ENCODE data around the gene NKD1.

Gene NKD1

DNA sequence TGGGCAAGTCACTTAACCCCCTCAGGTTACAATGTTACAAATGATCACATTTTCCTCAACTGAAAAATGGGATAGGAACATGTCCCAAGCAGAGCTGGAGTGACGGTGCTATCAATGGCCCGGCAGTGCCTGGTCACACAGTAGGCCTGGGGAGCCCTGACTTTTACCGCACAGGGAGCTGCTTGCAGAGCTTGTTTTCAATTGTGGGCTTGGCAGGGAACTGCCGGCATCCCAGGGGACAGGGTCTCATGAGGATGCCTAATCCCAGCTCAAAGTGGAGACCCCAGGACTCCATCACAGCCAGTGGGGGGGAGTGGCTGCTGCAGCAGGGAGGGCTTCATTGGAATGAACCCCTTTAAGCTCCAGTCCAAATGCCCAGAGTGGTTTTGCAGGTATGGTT, 121.5 kb downstream of the NKD1 start:
- peaks cover 3 to 10% of the 10 kb centered on the region in 2 donors for H3K4me1 ChIP-seq (ENCODE audit: control insufficient read depth in 2 of 2, insufficient read depth in 1 of 2, low read depth in 1 of 2, low read length in 2 of 2)
- H3K18ac ChIP-seq (ENCODE audit: low read length), result no peak overlapping the region
- H2BK120ac ChIP-seq (ENCODE audit: low read depth, low read length), result no peak overlapping the region
- H2BK15ac ChIP-seq (ENCODE audit: low read length), result peak overlapping the region; percentile 16
- H3K14ac ChIP-seq (ENCODE audit: low read length), result no peak overlapping the region
- H3K79me1 ChIP-seq (ENCODE audit: low read depth, low read length), result no peaks in the 10 kb centered on the region
- DNase-seq (ENCODE audit: low spot score), result no peak
- no peak overlapping the region for H3K27ac ChIP-seq (replicated peaks; ENCODE audit: low read length)
- no CpG with 5 or more reads among the region's 4 CpGs for WGBS, 2 donors (ENCODE audit: extremely low coverage in 2 of 2, insufficient read length in 2 of 2, insufficient replicate concordance in 1 of 2)
- H4K91ac ChIP-seq (ENCODE audit: low read depth, low read length, poor library complexity), result no peak overlapping the region
- peaks cover 10 to 15% of the 10 kb centered on the region in 2 donors for H3K9me3 ChIP-seq (replicated peaks in 1 of 2; ENCODE audit: control insufficient read depth in 2 of 2, insufficient read depth in 1 of 2, low read depth in 1 of 2, low read length in 2 of 2)
- H2BK5ac ChIP-seq (ENCODE audit: low read length), result no peak overlapping the region
- no peak overlapping the region for H2AK5ac ChIP-seq (ENCODE audit: low read depth, low read length)
- H2BK12ac ChIP-seq (ENCODE audit: low read length), result no peak overlapping the region
- H3K36me3 ChIP-seq (replicated peaks in 1 of 2; ENCODE audit: control insufficient read depth in 2 of 2, insufficient read depth in 2 of 2, low read length in 2 of 2), result no peaks in the 10 kb centered on the region
- no peak overlapping the region for H3K9ac ChIP-seq (ENCODE audit: low read depth, low read length, poor library complexity)
- no peak overlapping the region for H3K4me2 ChIP-seq (ENCODE audit: insufficient read depth, low read length, poor library complexity, severe bottlenecking)
- H2AFZ ChIP-seq (ENCODE audit: low read length), result no peak overlapping the region
- no peak overlapping the region for H3K4me3 ChIP-seq (ENCODE audit: low read length in 2 of 2)
- no peak overlapping the region for H4K8ac ChIP-seq (ENCODE audit: low read depth, low read length)
- H3K27me3 ChIP-seq (ENCODE audit: control insufficient read depth in 3 of 3, insufficient read depth in 3 of 3, low read depth in 1 of 3, low read length in 3 of 3), result no peaks in the 10 kb centered on the region
- no peak overlapping the region for H3K23ac ChIP-seq (ENCODE audit: low read depth, low read length, poor library complexity)
- no peak overlapping the region for H3K4ac ChIP-seq (ENCODE audit: low read length)

DNA sequence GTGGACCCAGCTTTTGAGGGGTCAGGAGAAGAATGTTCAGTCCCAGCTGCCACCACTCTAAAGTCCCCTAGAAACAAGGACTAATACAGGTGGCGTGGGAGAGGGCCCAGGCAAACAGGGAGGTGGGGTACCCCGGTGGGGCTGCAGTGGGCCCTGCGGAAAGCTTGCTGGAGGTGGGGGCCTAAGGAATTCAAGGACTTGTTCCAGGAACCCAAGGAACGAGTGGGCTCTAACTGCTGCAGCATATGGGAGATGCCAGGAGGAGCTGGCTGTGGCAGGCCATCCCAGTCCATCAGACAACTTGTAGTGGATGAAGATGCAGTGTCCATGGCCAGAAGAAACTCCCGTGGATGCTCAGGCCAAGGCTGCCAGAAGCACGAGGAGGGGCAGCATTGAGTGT, 122.3 kb downstream of the NKD1 start:
- Histone ChIP-seq H3K18ac (ENCODE audit: low read length) (no peak overlapping the region), H3K4me3 (ENCODE audit: low read length in 2 of 2) (no peak overlapping the region), H2BK12ac (ENCODE audit: low read length) (no peak overlapping the region), H3K36me3 (replicated peaks in 1 of 2; ENCODE audit: control insufficient read depth in 2 of 2, insufficient read depth in 2 of 2, low read length in 2 of 2) (no peaks in the 10 kb centered on the region), H3K27ac (replicated peaks; ENCODE audit: low read length) (no peak overlapping the region), H3K9ac (ENCODE audit: low read depth, low read length, poor library complexity) (no peak overlapping the region), H2BK15ac (ENCODE audit: low read length) (no peak overlapping the region), H4K91ac (ENCODE audit: low read depth, low read length, poor library complexity) (no peak overlapping the region), H2AFZ (ENCODE audit: low read length) (no peak overlapping the region), H3K14ac (ENCODE audit: low read length) (no peak overlapping the region), H4K8ac (ENCODE audit: low read depth, low read length) (no peak overlapping the region), H3K9me3 (replicated peaks in 1 of 2; ENCODE audit: control insufficient read depth in 2 of 2, insufficient read depth in 1 of 2, low read depth in 1 of 2, low read length in 2 of 2) (peaks cover 10 to 15% of the 10 kb centered on the region in 2 donors), H3K79me1 (ENCODE audit: low read depth, low read length) (no peaks in the 10 kb centered on the region), H2BK5ac (ENCODE audit: low read length) (no peak overlapping the region), H3K23ac (ENCODE audit: low read depth, low read length, poor library complexity) (no peak overlapping the region), H2BK120ac (ENCODE audit: low read depth, low read length) (no peak overlapping the region), H3K4me1 (ENCODE audit: control insufficient read depth in 2 of 2, insufficient read depth in 1 of 2, low read depth in 1 of 2, low read length in 2 of 2) (peaks cover 3 to 10% of the 10 kb centered on the region in 2 donors), H3K4ac (ENCODE audit: low read length) (no peak overlapping the region), H2AK5ac (ENCODE audit: low read depth, low read length) (no peak overlapping the region), H3K27me3 (ENCODE audit: control insufficient read depth in 3 of 3, insufficient read depth in 3 of 3, low read depth in 1 of 3, low read length in 3 of 3) (no peaks in the 10 kb centered on the region), H3K4me2 (ENCODE audit: insufficient read depth, low read length, poor library complexity, severe bottlenecking) (no peak overlapping the region)
- WGBS, 2 donors (ENCODE audit: extremely low coverage in 2 of 2, insufficient read length in 2 of 2, insufficient replicate concordance in 1 of 2), result no CpG with 5 or more reads among the region's 6 CpGs
- DNase-seq (ENCODE audit: low spot score), result no peak

DNA sequence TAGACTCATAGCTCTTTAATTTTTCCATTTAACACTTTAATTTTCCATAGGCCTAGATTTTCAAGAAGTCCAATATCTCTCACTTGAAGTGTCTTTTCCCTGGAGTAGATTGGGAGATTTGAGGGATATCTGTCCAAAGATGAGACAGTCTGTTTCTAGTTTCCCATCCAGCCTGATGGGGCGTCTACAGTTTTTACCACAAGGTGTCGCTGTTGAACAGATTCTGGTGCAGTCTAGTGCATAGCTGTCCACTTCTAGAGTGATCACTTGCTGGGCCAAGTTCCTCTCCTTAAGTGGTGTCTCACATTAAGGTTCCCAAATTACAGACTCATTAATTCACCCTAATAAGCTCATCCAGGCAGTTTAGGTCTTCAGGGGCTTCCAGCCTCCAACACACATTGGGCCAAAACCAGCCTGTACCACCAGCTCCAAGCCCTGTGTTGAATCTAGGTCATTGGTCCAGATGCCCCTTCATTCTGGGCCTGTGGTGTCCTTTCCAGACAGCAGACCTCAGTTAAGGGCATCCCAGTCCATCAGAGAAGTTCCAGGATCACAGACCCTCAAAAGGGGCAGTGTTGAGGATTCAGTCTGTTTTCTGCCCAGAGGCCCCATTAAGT, 123.6 kb downstream of the NKD1 start:
- no peak overlapping the region for H2BK12ac ChIP-seq (ENCODE audit: low read length)
- H3K9ac ChIP-seq (ENCODE audit: low read depth, low read length, poor library complexity), result no peak overlapping the region
- no peak overlapping the region for H3K4ac ChIP-seq (ENCODE audit: low read length)
- H3K79me1 ChIP-seq (ENCODE audit: low read depth, low read length), result no peaks in the 10 kb centered on the region
- peaks cover 3 to 10% of the 10 kb centered on the region in 2 donors for H3K4me1 ChIP-seq (ENCODE audit: control insufficient read depth in 2 of 2, insufficient read depth in 1 of 2, low read depth in 1 of 2, low read length in 2 of 2)
- peaks cover 10 to 15% of the 10 kb centered on the region in 2 donors for H3K9me3 ChIP-seq (replicated peaks in 1 of 2; ENCODE audit: control insufficient read depth in 2 of 2, insufficient read depth in 1 of 2, low read depth in 1 of 2, low read length in 2 of 2)
- H3K18ac ChIP-seq (ENCODE audit: low read length), result no peak overlapping the region
- no peak overlapping the region for H2BK15ac ChIP-seq (ENCODE audit: low read length)
- no peak overlapping the region for H3K27ac ChIP-seq (replicated peaks; ENCODE audit: low read length)
- no peak overlapping the region for H2AK5ac ChIP-seq (ENCODE audit: low read depth, low read length)
- H3K4me2 ChIP-seq (ENCODE audit: insufficient read depth, low read length, poor library complexity, severe bottlenecking), result no peak overlapping the region
- H2BK120ac ChIP-seq (ENCODE audit: low read depth, low read length), result no peak overlapping the region
- H2BK5ac ChIP-seq (ENCODE audit: low read length), result no peak overlapping the region
- H3K4me3 ChIP-seq (ENCODE audit: low read length in 2 of 2), result no peak overlapping the region
- WGBS, 2 donors (ENCODE audit: extremely low coverage in 2 of 2, insufficient read length in 2 of 2, insufficient replicate concordance in 1 of 2), result no CpG with 5 or more reads among the region's 2 CpGs
- H3K23ac ChIP-seq (ENCODE audit: low read depth, low read length, poor library complexity), result no peak overlapping the region
- H3K14ac ChIP-seq (ENCODE audit: low read length), result no peak overlapping the region
- DNase-seq (ENCODE audit: low spot score), result no peak
- H4K8ac ChIP-seq (ENCODE audit: low read depth, low read length), result no peak overlapping the region
- no peak overlapping the region for H4K91ac ChIP-seq (ENCODE audit: low read depth, low read length, poor library complexity)
- H2AFZ ChIP-seq (ENCODE audit: low read length), result no peak overlapping the region
- H3K36me3 ChIP-seq (replicated peaks in 1 of 2; ENCODE audit: control insufficient read depth in 2 of 2, insufficient read depth in 2 of 2, low read length in 2 of 2), result no peaks in the 10 kb centered on the region
- no peaks in the 10 kb centered on the region for H3K27me3 ChIP-seq (ENCODE audit: control insufficient read depth in 3 of 3, insufficient read depth in 3 of 3, low read depth in 1 of 3, low read length in 3 of 3)

DNA sequence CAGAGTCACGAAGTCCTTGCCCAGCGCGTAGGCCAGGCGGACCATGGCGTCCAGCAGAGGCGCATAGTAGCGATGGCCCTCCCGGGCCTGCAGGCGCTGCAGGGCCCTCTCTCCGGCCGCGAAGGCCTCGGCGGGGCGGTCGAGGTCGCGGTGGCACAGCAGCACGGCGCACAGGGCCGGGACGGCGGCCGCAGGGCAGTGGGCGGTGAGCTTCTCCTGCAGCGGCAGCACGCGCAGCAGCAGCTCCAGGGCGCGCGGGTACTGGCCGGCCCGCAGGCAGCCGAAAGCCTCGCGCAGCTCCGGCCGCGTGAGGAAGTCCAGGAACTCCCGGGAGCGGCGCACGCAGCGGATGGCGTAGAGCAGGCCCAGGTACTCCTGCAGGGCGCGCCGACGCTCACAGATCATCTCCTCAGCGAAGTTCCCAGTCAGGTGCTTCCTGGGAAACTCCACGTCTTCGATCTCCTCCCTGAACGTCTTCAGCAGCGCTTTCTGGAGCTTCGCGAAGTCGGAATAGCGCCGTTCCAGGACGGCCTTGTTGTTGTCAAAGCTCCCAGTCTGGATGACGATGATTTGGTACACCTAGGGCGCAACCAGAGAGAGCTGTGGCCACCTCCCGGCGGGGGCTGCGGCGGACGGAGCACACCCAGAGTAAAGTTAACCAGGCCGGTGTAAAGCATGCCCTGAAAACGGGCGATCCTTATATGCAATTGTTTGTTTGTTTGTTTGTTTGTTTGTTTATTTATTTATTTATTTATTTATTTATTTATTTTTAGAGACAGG, 125.5 kb downstream of the NKD1 start:
- no CpG with 5 or more reads among the region's 70 CpGs for WGBS, 2 donors (ENCODE audit: extremely low coverage in 2 of 2, insufficient read length in 2 of 2, insufficient replicate concordance in 1 of 2)
- Histone ChIP-seq H2BK15ac (ENCODE audit: low read length) (no peak overlapping the region), H3K4me2 (ENCODE audit: insufficient read depth, low read length, poor library complexity, severe bottlenecking) (no peak overlapping the region), H3K9ac (ENCODE audit: low read depth, low read length, poor library complexity) (no peak overlapping the region), H3K27me3 (ENCODE audit: control insufficient read depth in 3 of 3, insufficient read depth in 3 of 3, low read depth in 1 of 3, low read length in 3 of 3) (no peaks in the 10 kb centered on the region), H3K79me1 (ENCODE audit: low read depth, low read length) (no peaks in the 10 kb centered on the region), H2BK5ac (ENCODE audit: low read length) (no peak overlapping the region), H3K4me1 (ENCODE audit: control insufficient read depth in 2 of 2, insufficient read depth in 1 of 2, low read depth in 1 of 2, low read length in 2 of 2) (peaks cover under 1 to 3% of the 10 kb centered on the region in 2 donors), H3K36me3 (replicated peaks in 1 of 2; ENCODE audit: control insufficient read depth in 2 of 2, insufficient read depth in 2 of 2, low read length in 2 of 2) (no peaks in the 10 kb centered on the region), H3K4ac (ENCODE audit: low read length) (no peak overlapping the region), H2AK5ac (ENCODE audit: low read depth, low read length) (no peak overlapping the region), H3K4me3 (ENCODE audit: low read length in 2 of 2) (peak overlapping the region in 1 of 2 donors; percentile 28), H3K27ac (replicated peaks; ENCODE audit: low read length) (no peak overlapping the region), H2AFZ (ENCODE audit: low read length) (no peak overlapping the region), H3K9me3 (replicated peaks in 1 of 2; ENCODE audit: control insufficient read depth in 2 of 2, insufficient read depth in 1 of 2, low read depth in 1 of 2, low read length in 2 of 2) (peaks cover 10 to 15% of the 10 kb centered on the region in 2 donors), H3K14ac (ENCODE audit: low read length) (no peak overlapping the region), H3K23ac (ENCODE audit: low read depth, low read length, poor library complexity) (peak overlapping the region; percentile 34), H4K91ac (ENCODE audit: low read depth, low read length, poor library complexity) (no peak overlapping the region), H3K18ac (ENCODE audit: low read length) (peak overlapping the region; percentile 20), H2BK120ac (ENCODE audit: low read depth, low read length) (no peak overlapping the region), H4K8ac (ENCODE audit: low read depth, low read length) (no peak overlapping the region), H2BK12ac (ENCODE audit: low read length) (no peak overlapping the region)
- no peak for DNase-seq (ENCODE audit: low spot score)

Measured in neuronal stem cell (in vitro differentiated cells).